Fibroblast of skin of back (primary cell): Measurements from ENCODE around the gene ARHGAP15.

ENCODE experiments used
- DNase-seq: peaks from one replicate; pipeline ENCODE4 v3.0.0-alpha.2; 2013

The ARHGAP15 gene

GRCh38 chr2:143694335-143694734 lies 565.1 kb downstream of the ARHGAP15 start:
- DNase-seq = no peak

DNA sequence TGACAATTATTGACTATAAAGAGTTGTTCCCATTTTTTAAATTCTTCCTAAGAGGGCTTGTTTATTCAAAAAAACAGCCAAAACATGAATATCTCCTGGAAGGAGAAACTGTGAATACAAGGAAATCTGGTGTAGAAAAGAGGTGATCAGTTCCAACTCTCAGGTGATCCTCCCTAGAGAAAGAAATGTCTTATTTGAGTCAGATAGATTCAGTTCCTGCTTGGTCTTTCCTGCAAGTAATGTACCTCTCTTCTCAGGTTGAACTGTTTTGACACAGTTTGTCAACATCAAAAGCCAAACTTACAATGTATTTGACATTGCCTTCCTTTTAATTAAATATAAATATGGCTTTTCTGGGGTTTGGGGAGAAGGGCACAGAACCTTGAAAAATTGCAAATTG lies 567.4 kb downstream of the ARHGAP15 start:
- no peak for DNase-seq

DNA sequence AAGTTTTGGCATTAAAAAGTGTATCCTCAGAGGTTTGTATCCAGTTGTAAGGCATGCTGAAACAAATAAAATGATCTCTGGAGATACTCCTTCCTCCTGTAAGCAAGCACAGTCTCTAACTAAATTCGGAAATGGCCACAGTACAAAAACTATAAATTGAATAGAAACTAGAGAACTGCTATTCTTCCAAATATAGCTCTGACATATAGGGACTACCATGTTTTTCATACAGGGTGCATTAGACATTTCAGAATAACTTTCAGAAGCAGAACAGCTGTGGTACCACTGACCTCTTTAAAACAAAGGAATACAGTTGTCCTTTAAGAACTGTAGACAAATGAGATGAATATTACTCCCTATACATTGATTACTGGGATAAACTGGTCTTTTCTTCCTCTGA lies 568.5 kb downstream of the ARHGAP15 start:
- no peak for DNase-seq

DNA sequence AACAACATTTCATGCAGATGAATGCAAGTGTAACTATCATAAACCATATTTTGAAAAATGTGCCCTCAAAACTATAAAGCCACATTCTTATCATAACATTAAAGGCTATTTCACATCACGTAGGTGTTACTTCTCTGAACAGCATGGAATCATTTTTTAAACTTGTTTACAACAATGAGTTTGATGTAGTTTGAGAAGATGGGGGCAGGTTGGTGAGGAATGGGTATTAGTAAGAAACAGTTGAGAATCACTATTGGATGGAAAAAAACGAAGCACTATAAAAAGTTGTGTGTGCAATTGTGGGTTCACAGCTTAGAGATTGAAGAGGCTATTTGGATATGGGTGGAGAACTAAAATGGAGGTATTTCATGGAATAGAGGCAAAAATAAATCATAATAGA lies 569.1 kb downstream of the ARHGAP15 start:
- no peak for DNase-seq

DNA sequence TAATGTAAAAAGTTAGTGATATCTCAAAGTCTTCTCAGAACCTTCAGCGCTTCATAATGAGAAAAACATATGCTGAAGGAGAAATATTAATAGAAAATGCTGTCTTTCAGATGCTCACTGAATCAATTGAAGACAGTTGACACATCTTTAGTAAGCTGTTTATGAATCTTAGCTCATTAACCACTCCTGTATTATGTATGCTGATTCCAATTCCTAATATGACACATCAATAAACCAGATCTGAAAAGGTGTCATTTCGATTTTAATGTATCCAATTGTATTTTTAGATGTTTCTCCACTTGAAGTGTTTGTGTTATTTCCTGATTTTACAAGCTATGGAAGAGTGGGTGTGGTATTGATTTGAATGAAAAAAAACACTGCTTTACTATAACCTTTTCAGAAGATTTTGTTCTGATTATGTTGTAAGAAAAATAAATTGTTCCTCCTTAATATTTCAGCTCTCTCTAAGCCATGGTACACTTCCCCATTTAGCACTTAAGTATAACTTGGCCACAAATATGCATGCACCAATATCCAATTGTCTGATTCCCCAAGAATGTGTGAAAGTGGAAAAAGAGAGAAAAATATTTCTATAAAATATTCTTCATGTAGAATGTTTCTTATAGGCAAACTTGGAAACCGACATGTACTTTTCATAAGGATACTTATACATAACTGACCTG lies 569.8 kb downstream of the ARHGAP15 start:
- DNase-seq = no peak

- peak; percentile 12 for DNase-seq
Measured at GRCh38 chr2:143700865-143701264, 571.6 kb downstream of the ARHGAP15 start.

GRCh38 chr2:143701785-143702184 lies 572.6 kb downstream of the ARHGAP15 start:
- DNase-seq = no peak

GRCh38 chr2:143702931-143703330 lies 573.7 kb downstream of the ARHGAP15 start:
- no peak for DNase-seq

DNA sequence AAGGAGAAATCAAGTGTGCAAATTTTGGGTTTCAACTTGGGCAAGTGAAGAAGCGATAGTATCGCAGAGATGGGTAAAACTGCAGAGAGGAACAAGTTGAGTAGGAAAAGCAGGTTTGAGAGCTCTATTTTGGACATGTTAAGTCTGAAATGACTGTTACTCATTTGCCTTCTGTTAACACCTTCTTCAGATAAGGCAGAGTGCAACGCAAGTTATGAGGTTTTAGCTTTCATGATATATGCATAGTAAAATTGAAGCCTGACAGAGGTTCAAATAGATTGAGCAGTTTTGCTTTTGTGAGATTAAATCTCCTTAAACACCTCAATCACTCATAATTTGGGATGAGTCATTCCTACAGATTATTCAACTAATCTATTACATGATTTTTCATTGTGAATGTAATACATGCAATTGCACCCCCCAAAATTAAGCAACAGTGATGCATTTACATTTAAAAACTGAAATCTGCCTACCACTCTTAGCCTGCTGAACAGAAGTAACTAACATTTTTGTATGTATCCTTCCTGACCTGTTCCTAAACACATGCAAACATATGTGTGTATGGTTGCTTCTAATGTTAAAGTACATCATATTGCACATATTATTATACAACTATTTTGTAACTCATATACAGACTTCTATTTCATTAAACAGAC lies 575.4 kb downstream of the ARHGAP15 start:
- no peak for DNase-seq

GRCh38 chr2:143705108-143705707 lies 576.0 kb downstream of the ARHGAP15 start:
- DNase-seq = peak; percentile 39

DNA sequence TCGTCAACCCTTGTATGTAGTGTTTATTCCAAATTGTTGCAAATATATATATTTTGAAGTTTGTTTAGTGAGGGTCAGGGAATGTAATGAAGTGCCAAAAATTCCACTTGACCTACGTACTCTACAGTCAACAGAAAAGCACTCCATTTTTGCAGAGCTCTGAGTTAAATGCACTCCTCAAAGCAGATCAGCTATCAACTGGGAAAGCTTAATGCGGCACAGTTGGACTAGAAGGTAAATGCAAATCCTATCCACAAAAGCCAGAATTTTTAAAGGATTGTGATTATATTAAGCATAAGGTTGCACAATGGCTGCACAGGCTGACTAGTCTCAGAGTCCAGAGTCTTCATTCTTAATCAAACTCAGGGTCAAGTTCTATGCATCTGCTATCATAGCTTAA lies 577.1 kb downstream of the ARHGAP15 start:
- DNase-seq = no peak

- DNase-seq = no peak
Measured at GRCh38 chr2:143708682-143709081, 579.5 kb downstream of the ARHGAP15 start.

GRCh38 chr2:143710196-143710595 lies 581.0 kb downstream of the ARHGAP15 start:
- DNase-seq = no peak

DNA sequence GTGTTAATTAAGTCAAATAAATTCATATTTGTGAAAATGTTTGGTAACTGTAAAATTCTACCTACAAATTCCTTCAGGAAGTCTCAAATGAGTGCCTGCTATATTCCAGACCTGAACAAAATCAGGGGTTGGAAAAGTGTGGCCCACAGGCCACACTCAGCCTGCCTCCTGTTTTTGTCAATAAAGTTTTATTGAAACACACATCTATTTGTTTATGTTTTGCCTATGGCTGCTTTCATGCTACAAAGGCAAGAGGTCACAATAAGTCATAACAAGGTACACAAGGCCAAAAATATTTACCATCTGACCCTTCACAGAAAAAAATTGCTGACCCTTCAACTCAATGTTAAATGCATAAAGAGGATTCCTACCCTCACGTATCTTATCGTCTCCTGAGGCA lies 581.7 kb downstream of the ARHGAP15 start:
- no peak for DNase-seq

DNA sequence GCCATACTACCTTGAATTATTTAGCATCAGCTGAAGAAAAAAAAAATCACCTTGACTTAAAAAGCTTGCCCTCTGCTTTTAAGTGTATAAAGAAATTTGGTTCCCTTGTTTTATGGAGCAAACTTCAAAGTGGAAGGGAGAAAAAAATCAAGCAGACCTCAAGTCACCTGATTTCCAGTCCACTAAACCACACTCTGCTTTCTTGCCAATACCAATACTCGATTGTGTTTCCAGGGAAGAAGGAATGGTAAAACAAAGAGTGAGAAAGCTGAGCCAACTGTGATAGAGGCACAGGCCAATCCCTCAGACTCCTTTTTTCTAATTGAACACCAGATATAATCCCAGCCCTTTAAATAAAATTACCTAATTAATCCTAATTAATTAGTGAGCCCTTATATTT lies 587.3 kb downstream of the ARHGAP15 start:
- DNase-seq = no peak

GRCh38 chr2:143717053-143717452 lies 587.8 kb downstream of the ARHGAP15 start:
- DNase-seq = no peak

- no peak for DNase-seq
Measured at GRCh38 chr2:143717536-143718168, 588.4 kb downstream of the ARHGAP15 start.

DNA sequence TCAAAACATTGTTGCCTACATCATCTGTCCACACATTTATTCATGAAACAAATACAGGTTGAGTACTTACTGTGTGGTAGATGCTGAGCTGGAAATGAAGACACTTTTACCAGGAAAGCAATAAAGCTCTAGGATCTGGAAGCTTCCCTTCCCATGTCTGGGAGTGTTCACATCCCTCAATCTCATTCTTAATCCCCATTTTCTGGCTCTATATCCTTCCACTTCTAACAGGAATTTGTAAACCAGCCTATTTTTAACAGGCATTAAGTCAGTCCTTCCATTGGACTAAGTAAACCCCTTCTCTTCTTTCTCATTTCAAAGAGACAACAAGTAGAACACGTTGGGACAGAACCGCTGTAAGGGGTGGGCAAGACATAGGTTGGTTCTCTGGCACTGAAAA lies 589.5 kb downstream of the ARHGAP15 start:
- no peak for DNase-seq

DNA sequence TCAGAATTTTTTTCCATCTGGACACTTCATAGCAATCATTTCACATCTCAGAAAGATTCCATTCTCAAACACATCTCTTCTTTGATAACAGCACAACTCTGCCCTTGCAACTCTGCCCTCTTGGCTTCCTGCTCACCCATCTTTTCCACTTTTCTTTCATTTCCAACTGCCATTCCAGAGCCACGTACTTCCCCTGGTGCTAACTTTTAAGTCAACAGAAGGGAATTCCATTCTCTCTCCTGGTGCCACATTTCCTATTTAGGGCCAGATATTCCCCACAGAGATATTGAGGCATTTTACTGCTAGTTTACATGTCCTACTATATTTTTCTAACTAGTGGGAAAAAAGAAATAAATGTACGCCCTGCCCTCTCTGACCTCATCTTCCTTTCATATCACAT lies 590.2 kb downstream of the ARHGAP15 start:
- DNase-seq = no peak

- no peak for DNase-seq
Measured at GRCh38 chr2:143720095-143720664, 591.0 kb downstream of the ARHGAP15 start.

DNA sequence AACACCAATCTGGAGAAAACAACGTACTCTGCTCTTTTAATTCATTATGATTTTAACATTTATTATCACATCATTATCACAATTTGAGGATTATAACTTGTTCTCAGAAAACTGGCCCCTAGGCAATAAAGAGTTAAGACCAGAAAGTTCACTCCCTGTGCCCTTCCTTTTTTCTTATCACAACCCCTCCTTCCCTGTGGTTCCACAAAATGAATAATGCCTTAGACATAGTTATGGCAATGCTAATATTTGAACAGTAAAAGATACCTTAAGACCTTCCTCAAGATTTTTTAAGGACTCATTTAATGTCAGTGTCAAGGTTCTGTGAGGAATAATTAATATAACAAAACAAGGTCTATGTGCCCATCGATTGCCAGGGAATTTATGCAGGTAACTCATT lies 596.2 kb downstream of the ARHGAP15 start:
- DNase-seq = no peak

- DNase-seq = no peak
Measured at GRCh38 chr2:143726151-143726845, 597.1 kb downstream of the ARHGAP15 start.

DNA sequence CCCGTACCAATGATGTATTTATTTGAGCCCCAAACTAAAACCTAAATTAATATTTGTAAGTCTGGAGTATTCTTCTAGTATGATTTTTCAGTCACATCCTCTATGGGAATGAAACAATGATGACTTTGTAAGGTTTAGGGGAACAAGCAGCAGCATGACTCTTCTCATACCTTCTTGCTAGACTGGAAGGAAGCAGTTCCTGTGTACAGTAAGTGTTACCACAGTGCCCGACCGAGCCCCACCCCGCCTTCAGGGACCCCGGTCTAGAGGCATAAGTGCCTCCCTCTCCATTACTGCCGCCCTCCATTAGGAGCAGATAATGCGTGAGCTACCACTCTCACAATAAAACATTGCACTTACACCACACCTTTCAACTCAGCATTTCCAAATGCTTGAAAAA lies 599.3 kb downstream of the ARHGAP15 start:
- no peak for DNase-seq
